HG03457 (cell line): Measurements from ENCODE around the gene TMEM245.
"Not testable (repeated sequence)": the region's sequence is repeated elsewhere in the genome, so short reads cannot be mapped to it uniquely, and the experiment has no call there.

ENCODE experiments used
- ATAC-seq: cut with Tn5 transposase; IDR thresholded peaks from one replicate; pipeline ENCODE4 v1.9.1; 2021; ENCODE audit warnings: moderate number of reproducible peaks; ENCODE audit not compliant: unreplicated experiment

The TMEM245 gene

GRCh38 chr9:109003116-109003515 is 116.6 kb downstream of the TMEM245 start:
- ATAC-seq = no peak

DNA sequence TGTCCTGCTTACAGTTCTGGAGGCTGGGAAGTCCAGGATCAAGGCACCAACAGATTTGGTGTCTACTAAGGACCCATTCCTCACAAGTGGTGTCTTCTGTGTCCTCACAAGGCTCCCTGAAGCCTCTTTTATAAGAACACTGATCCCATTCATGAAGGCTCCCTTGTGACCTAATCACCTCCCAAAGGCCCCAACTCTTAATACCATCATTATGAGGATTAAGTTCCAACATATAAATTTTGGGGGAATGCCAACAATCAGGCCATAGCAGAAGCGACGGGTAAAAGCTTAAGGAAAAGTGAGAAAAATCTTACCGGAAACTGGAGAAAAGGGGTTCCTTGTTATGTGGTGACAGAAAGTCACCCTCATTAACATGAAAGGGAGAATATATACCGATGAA is 117.6 kb downstream of the TMEM245 start:
- no peak for ATAC-seq

GRCh38 chr9:109001275-109001676 is 118.5 kb downstream of the TMEM245 start:
- no peak for ATAC-seq

- no peak for ATAC-seq
Observed at GRCh38 chr9:108997112-108997511, 122.6 kb downstream of the TMEM245 start.

GRCh38 chr9:108996643-108997042 is 123.1 kb downstream of the TMEM245 start:
- ATAC-seq = no peak

DNA sequence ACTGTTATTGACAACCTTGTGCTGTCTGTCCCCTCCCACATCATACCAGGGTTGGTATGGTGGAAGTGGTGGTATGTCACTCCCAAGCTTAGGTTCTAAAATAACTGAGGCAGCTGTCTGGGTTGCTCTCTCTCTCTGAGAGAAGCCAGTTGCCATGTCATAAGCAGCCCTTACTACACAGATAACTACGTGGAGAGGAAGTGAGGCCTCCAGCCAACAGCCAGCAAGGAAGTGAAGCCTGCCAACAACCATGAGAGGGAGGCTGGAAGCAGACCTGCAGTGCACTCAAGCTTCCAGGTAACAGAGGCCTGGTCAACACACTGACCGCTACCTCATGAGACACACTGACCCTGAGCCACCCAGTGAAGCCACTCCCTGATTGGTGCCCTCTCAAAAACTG is 125.1 kb downstream of the TMEM245 start:
- ATAC-seq = peak; percentile 78

DNA sequence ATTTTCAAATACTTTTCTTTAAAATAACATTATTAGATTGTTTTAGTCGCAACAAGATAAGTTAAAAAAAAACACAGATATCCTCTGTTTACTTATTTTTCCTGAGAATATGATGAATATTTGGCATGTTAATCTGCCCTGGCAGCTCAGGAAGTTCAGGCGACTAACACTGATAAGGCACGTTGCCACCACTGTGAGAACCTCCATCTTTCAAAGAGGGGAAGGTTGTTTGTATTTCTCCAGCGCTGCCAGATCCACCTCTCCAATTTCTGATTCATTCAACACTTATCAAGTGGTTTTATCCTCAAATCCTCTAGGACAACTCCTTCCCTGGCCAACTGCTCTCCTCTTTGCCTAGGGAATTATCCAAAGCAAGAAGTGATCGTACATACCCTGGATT is 128.3 kb downstream of the TMEM245 start:
- ATAC-seq = no peak

DNA sequence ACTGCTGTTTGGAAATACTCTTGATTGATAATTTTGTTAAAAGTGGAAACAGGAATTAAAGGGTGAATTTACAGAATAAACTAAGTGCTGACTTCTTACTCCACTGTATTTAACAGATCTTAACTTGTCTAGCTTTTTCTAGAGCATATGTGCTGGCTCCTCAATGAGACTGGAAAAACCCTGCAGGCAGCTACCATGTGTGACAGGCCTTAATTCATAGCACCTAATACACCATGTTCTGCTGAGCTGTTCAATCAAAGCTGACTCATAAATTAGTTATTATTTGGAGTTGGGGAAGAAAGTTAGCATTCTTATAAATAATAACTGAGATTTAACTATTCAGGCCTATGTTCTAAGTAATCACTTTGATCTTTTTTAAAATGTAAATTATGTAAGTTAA is 135.9 kb downstream of the TMEM245 start:
- ATAC-seq = no peak

- ATAC-seq = no peak
Observed at GRCh38 chr9:108980893-108981292, 138.9 kb downstream of the TMEM245 start.

DNA sequence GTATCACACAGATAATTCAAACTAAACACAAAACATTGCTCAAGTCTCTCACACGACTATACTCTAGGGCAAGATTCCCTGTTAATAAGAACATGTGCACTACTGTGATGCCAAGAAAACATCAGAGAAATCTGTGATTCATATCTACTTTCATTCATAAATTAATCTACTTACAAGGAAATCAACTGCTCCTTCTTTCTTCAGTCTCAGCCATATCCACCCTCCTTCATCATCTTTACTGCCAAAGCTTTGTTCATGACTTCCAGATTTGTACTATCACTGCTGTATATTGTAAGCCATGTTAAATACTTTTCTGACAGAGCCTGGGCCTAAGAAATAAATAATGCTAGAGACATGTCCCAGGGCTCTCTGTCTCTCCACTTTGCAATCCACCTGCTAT is 141.5 kb downstream of the TMEM245 start:
- ATAC-seq = no peak

GRCh38 chr9:108973895-108974294 is 145.9 kb downstream of the TMEM245 start:
- ATAC-seq = no peak

DNA sequence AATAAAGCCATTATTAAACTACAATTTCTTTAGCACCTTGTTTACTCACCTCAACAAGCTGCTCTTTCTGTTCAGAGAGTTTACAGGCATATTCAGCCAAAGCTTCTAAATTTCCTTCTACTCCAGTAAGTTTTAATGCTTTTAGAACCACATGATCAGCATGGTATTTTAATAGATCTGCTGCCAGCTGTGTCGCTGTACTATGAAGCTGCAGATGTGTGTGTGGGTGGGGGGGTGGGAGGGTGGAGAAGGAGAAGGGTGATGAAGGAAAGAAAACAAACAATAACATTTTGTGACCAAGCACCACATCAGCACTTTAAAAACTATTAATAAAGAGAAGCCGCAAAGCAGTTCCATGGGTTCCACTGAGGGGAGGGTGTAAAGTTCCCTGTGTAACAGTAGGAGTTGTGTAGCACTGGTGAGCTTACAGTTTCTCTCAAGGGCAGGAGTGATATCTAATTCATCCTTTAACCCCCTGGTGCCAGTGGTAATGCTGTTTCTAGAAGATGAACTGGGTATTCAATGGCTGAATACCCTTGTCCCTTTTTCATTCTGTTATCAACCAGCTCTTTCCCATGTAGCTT is 147.0 kb downstream of the TMEM245 start:
- ATAC-seq = no peak

DNA sequence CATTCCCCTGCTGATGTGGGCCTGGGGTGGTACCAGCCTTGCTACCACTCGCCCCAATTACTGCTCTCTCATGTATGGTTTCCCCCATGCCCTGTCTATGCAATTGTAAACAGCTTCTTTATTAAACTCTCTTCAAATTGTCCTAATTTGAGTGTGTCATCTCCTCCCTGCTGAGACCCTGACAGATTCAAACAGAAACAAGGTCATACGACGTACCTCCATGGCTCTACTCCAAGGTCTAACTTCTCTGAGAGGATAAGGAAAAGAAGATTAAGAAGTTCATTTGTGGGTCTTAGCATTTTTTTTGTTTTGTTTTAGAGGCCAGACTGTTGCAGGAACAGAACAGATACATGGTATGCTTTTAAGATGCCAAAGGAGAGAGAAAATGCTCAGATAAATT is 147.6 kb downstream of the TMEM245 start:
- ATAC-seq = no peak

DNA sequence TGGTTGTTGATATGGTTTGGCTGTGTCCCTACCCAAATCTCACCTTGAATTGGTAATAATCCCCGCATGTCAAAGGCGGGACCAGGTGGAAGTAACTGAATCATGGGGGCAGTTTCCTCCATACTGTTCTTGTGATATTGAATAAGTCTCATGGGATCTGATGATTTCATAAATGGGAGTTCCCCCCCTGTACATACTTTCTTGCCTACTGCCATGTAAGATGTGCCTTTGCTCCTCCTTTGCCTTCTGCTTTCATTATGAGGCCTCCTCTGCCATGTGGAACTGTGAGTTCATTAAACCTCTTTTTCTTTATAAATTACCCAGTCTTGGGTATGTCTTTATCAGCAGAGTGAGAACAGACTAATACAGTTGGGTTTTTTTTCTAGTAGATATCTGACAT is 148.4 kb downstream of the TMEM245 start:
- ATAC-seq = not testable (repeated sequence)

GRCh38 chr9:108967916-108968315 is 151.8 kb downstream of the TMEM245 start:
- no peak for ATAC-seq
